Stimulated activated CD4-positive, alpha-beta T cell treated with anti-CD3 and anti-CD28 coated beads, TNF-alpha, amount 100 ng/mL, for 24 hours (primary cell): ENCODE results near the gene TESK2.
A peak's percentile ranks its signal among the peaks of the same experiment; 100 is the strongest.
"Not testable (repeated sequence)": the region's sequence is repeated elsewhere in the genome, so short reads cannot be mapped to it uniquely, and the experiment has no call there.

Experiments used
- DNase-seq, 3 experiments: peaks; one replicate each; pipeline ENCODE4 v3.0.0-alpha.2; 2020; ENCODE audit warnings: low read depth in 3 of 3

TESK2 gene

GRCh38 chr1:45375104-45376090 lies 115.6 kb downstream of the TESK2 start:
- no peak for DNase-seq

- no peak for DNase-seq
Measured at GRCh38 chr1:45373573-45373972, 117.4 kb downstream of the TESK2 start.

DNA sequence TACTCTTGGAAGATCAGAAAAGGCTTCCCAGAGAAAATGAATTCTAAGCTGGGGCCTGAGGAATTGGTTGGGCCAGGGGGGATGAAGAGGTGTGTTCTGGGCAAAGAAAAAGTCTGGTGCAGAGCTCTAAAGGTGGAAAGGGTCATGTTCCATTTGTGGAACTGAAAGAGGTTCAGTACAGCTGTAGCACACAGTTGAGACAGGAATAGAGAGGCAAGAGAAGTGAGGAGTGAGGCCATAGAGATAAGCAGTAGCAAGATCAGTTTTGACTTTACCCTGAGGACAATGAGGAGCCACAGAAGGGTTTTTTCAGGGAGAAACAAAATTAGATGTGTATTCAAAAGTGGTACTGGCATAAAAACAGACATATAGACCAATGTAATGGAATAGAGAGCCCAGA lies 120.4 kb downstream of the TESK2 start:
- DNase-seq, result no peak

DNA sequence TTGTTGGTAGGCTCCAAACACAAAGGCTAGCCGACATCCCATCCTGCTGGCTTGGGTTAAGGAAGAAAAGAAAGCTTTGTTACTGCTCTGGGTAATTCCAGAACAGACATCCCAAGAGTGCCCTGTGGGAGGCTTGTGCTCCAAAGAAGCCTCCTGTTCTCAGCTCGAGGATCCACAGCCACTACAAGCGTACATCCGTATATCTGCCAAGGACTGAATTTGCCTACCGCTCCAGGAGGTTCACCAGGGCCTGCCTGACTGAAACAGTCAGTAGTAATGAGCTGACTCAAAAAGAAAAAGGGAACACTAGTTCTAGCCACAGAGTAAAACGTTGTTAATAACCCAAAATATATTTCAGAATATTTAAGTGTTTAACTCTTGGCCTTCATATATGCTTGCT lies 125.9 kb downstream of the TESK2 start:
- DNase-seq, result no peak

GRCh38 chr1:45364294-45364693 lies 126.7 kb downstream of the TESK2 start:
- no peak for DNase-seq

DNA sequence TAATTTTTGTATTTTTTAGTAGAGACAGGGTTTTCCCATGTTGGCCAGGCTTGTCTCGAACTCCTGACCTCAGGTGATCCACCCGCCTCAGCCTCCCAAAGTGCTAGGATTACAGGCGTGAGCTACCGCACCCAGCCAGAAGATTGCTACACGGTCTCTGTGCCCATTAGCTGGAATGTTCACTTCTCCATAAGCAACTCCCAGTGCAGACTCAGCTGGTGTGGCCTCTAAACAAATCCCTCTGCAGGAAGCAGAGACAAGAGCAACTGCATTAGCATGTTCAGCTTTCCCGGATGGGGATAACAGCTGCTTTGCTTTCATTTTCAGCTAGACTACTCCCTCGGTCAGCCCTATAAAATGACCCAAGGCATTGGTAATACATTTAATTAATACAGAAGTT lies 130.0 kb downstream of the TESK2 start:
- not testable (repeated sequence) for DNase-seq

GRCh38 chr1:45359882-45360513 lies 131.0 kb downstream of the TESK2 start:
- DNase-seq, result peak in 2 of 3 experiments; percentile 31 to 42

DNA sequence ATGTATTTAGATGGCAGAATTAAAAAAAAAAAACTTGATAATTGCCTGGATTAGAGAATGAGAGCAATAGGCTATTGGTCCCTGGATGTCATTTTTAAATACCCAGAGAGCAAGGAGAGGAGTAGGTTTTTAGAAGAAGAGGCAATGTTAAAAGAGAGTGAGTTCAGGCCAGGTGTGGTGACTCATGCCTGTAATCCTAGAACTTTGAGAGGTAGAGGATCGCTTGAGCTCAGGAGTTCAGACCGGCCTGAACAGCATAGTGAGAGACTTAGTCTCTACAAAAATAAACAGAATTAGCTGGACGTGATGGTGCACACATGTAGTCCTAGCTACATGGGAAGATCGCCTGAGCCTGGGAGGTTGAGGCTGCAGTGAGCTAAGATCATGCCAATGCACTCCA lies 134.8 kb downstream of the TESK2 start:
- DNase-seq, result no peak

GRCh38 chr1:45355683-45356082 lies 135.3 kb downstream of the TESK2 start:
- DNase-seq, result no peak

GRCh38 chr1:45354838-45355237 lies 136.1 kb downstream of the TESK2 start:
- DNase-seq, result no peak

DNA sequence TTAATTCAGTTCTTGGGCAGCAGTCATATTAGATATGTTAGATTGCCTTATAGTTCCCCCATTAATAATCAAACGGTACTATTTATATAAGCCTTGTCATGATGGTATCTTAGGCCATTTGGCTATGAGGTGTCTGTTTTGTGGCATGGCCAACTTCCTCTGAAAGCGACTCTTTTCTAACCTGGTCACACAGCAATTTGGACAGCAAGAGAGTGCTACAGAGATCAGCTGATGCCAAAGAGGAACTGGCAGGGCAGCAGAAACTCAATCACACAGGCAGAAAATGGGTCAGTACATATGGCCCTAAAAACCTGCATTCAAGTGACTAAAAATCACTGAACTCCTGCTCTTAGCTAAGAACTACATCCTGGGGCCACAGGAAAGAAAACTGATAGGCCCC lies 137.3 kb downstream of the TESK2 start:
- DNase-seq, result no peak

DNA sequence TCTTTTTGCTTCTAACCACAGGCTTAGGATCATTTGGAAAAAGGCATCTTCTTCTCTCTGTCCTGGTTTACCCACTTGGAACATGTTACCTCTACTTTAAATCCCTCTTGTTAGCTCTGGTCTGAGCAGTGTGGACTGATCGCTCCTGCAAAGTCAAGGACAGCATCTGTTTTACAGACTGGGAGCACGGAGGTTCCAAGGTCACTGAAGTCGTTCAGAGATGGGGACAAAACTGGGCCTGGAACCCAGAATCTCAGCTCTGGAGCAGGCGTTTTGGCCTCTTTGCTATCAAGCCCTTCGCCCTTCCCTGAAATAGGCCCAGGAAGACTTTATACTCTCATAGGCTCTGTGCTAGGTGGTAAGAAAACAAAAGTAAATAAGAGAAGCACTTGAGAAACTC lies 139.5 kb downstream of the TESK2 start:
- no peak for DNase-seq

- DNase-seq, result no peak
Measured at GRCh38 chr1:45348966-45349677, 141.8 kb downstream of the TESK2 start.

DNA sequence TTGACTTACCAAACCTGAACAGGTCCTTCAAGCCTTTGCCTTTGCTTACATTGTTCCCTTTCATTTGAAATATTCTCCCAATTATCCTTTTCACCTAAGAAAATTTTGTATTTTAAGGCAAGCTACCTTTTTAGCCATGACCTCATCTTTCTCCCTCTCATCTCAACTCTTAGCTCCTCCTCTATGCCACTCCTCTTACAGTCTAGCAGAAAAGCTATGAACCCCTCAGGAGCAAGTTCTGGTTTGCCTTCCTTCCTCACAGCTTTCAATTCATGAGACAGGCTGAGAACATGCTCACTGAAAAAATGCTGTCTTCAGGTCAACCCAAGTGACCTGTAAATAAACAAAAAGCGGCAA lies 142.4 kb downstream of the TESK2 start:
- DNase-seq, result no peak

DNA sequence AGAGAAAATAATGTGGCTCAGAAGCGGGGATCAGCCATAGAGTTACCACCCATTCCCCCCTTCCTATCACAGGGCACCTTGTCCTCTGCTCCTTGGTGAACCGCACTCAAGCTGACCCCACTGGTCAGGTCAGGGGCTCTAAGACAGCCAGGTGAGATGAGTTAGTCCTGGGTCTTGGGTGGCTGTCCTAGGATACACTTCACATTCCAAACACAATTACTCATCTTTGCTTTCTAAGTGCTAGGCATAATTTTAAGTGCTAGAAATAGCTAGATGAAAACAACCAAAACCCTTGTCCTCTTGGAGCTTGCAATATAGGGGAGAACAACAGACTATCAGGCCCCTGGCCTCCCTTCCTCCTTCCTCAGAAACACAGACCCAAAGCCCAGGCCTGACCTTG lies 142.9 kb downstream of the TESK2 start:
- DNase-seq, result no peak

- DNase-seq, result no peak
Measured at GRCh38 chr1:45346473-45346872, 144.5 kb downstream of the TESK2 start.

DNA sequence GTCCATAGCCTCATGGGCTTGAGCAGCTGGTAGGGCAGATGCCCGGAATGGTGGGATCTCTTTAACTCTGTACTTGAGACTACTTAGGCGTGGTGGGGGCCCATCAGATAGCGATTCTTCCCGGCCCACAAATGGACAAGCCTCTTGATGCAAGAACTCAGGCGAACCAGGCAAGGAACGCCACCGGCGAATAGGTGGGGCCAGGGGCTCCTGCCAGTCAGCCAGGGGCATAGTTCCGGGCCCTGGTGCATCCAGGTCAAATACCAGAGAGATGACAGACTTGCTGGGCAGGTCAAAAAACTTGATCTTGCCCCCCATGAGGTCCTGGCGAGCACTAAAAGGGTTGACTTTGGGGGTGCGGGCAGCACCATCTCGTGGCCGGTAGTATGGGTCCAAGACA lies 145.9 kb downstream of the TESK2 start:
- no peak for DNase-seq

GRCh38 chr1:45344499-45344898 lies 146.5 kb downstream of the TESK2 start:
- no peak for DNase-seq

DNA sequence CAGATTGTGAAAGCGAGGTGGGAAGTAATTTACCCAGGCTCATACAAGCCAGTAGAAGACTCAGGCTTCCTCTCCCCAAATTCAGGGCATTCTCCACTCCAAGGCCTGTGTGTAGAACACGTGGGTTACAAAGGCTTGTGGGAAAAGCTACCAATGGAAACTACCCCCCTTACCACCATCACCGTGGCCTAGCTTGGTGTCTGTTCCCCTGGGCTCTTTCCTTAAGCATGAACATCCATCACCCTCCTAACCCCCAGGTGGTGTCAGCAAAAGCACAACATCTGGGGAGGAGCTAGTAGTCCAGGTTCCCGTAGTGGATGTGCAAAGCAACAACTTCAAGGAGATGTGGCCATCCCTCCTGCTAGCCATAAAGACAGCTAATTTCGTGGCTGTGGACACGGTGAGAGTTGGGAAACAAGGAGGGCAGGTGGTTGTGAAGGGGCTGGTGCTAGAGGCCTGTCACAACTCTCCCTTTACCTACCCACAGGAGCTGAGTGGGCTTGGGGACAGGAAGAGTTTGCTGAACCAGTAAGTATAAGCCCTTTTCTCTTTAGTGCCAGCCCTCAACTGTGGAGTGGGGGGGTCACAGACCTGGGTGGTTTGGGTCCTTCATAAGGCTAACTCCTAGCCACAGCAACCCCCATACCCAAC lies 150.0 kb downstream of the TESK2 start:
- no peak for DNase-seq

- DNase-seq, result peak; percentile 85 to 99 (median 92)
Measured at GRCh38 chr1:45339789-45340558, 151.0 kb downstream of the TESK2 start, which contains the start of the genes MUTYH and TOE1. Gene MUTYH, minus strand, starts transcription at chr1:45340440. Its CDS starts 5,935 bp downstream, at chr1:45334505. Gene TOE1, plus strand, starts transcription at chr1:45340170. Its CDS starts 83 bp downstream, at chr1:45340253.
